Measurements from ENCODE around the gene NDST1.

Gene NDST1

DNA sequence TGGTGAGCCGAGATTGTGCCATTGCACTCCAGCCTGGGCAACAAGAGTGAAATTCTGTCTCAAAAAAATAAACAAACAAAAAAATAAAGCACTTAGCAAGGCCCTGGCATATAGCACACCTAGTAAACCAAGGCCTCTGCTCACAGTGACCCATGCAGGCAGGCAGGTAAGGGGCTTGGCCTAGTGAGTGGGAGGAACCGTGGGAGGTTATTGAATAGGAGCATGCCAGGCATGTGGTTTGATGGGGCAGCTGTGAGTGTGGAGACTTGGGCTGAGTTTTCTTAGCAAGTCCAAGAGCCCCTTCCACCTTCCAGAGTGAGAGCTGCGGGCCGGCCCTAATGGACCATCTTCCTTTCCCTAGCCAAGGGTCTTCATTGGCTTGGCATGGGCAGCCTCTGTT lies 4.5 kb upstream of the NDST1 start:
- TF ChIP-seq, protein P1, sequence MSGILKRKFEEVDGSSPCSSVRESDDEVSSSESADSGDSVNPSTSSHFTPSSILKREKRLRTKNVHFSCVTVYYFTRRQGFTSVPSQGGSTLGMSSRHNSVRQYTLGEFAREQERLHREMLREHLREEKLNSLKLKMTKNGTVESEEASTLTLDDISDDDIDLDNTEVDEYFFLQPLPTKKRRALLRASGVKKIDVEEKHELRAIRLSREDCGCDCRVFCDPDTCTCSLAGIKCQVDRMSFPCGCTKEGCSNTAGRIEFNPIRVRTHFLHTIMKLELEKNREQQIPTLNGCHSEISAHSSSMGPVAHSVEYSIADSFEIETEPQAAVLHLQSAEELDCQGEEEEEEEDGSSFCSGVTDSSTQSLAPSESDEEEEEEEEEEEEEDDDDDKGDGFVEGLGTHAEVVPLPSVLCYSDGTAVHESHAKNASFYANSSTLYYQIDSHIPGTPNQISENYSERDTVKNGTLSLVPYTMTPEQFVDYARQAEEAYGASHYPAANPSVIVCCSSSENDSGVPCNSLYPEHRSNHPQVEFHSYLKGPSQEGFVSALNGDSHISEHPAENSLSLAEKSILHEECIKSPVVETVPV (CRISPR knock-in tag; IDR thresholded peaks at IDR 0.05): no peak
- no peak for TF ChIP-seq TOX (CRISPR knock-in tag; IDR thresholded peaks at IDR 0.05; ENCODE audit: borderline replicate concordance)
- TF ChIP-seq ZFP3 (CRISPR knock-in tag; IDR thresholded peaks at IDR 0.05): no peak
- no peak for TF ChIP-seq ISL1 (CRISPR knock-in tag; IDR thresholded peaks at IDR 0.05)
- TF ChIP-seq RARB (CRISPR knock-in tag; IDR thresholded peaks at IDR 0.05): no peak
- TF ChIP-seq, protein P2, sequence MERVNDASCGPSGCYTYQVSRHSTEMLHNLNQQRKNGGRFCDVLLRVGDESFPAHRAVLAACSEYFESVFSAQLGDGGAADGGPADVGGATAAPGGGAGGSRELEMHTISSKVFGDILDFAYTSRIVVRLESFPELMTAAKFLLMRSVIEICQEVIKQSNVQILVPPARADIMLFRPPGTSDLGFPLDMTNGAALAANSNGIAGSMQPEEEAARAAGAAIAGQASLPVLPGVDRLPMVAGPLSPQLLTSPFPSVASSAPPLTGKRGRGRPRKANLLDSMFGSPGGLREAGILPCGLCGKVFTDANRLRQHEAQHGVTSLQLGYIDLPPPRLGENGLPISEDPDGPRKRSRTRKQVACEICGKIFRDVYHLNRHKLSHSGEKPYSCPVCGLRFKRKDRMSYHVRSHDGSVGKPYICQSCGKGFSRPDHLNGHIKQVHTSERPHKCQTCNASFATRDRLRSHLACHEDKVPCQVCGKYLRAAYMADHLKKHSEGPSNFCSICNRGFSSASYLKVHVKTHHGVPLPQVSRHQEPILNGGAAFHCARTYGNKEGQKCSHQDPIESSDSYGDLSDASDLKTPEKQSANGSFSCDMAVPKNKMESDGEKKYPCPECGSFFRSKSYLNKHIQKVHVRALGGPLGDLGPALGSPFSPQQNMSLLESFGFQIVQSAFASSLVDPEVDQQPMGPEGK (CRISPR knock-in tag; IDR thresholded peaks at IDR 0.05; ENCODE audit: borderline replicate concordance): no peak
- no peak for TF ChIP-seq ARNTL (CRISPR knock-in tag; IDR thresholded peaks at IDR 0.05; ENCODE audit: borderline replicate concordance, low read depth)
- TF ChIP-seq CSDC2 (CRISPR knock-in tag; IDR thresholded peaks at IDR 0.05): no peak
- no peak for TF ChIP-seq BACH2 (CRISPR knock-in tag; IDR thresholded peaks at IDR 0.05; ENCODE audit: borderline replicate concordance)
- no peak for TF ChIP-seq ZC3H10 (CRISPR knock-in tag; IDR thresholded peaks at IDR 0.05)
- TF ChIP-seq SNAI2 (CRISPR knock-in tag; IDR thresholded peaks at IDR 0.05): no peak
- TF ChIP-seq ZNF565 (CRISPR knock-in tag; conservative IDR thresholded peaks at IDR 0.05; ENCODE audit: low read depth): no peak
- TF ChIP-seq ESRRG (CRISPR knock-in tag; IDR thresholded peaks at IDR 0.05): no peak
- no peak for TF ChIP-seq OSR1 (CRISPR knock-in tag; IDR thresholded peaks at IDR 0.05)
- TF ChIP-seq ZFP30 (CRISPR knock-in tag; IDR thresholded peaks at IDR 0.05): no peak
- ATAC-seq: no peak

DNA sequence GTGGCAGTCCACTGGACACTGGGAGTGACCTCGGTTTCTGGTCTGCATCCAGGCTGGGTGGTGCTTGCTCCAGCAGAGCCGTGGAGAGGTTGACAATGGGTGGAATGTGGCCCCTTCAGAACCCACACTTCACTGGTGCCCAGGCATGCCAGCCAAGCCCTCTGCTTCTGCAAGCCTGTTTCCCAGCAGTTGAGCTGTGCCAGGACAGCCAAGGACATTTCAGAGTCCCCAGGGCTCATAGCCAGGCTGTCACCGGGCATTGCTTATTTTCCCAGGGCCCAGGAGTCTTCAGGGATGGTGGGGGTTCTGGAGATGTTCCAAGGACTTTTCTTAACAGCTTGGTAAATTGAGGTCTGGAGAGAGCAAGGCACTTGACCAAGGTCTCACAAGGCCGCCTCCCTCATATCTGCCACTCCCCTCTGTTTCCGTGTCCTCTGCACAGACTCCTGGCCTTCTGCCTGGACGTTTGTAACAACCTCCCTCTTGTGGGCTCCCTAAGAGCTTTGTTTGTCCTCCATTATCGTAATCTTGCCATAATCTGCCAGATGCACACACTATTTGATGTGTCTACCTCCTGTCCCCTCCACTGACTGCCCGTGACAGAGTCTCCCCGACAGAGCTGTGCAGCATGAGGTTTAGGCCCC lies 3.8 kb upstream of the NDST1 start:
- TF ChIP-seq, protein P1 (CRISPR knock-in tag; IDR thresholded peaks at IDR 0.05): 0 out of 2 replicates have a peak, but pooled peaks have one; percentile 27
- no peak for TF ChIP-seq SNAI2 (CRISPR knock-in tag; IDR thresholded peaks at IDR 0.05)
- TF ChIP-seq TCF4 (CRISPR knock-in tag; IDR thresholded peaks at IDR 0.05; ENCODE audit: borderline replicate concordance): peak; percentile 64; the same call in 1 of the 2 replicates
- 0 out of 2 replicates have a peak, but pooled peaks have one; percentile 37 for TF ChIP-seq ZFP3 (CRISPR knock-in tag; IDR thresholded peaks at IDR 0.05)
- no peak for TF ChIP-seq ARNTL (CRISPR knock-in tag; IDR thresholded peaks at IDR 0.05; ENCODE audit: borderline replicate concordance, low read depth)
- peak; percentile 89 for TF ChIP-seq ZNF70 (CRISPR knock-in tag; IDR thresholded peaks at IDR 0.05)
- ATAC-seq: peak; percentile 46

DNA sequence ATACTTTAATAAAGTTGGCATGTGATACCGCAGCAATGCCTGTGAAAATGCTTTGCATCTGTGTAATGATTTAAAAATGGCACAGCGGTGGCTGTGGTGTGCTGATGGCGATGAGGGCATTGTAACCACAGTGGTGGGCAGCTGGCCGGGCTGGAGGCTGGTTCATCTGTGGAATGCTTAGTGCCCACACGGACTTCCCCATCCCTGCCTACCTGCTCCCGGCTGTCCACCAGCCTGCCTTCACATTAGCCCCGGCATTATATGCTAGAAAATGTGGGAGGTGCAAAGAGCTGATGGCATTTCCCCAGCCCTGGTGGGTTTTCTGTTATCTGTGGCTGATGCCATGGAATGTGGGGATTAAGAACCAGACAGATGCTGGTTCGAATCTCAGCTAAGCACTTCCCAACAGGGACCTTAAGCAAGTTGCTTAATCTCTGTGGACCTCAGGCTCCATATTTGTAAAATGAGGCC lies 2.9 kb upstream of the NDST1 start:
- ATAC-seq: no peak
- no peak for TF ChIP-seq ZFP3 (CRISPR knock-in tag; IDR thresholded peaks at IDR 0.05)
- TF ChIP-seq ARNTL (CRISPR knock-in tag; IDR thresholded peaks at IDR 0.05; ENCODE audit: borderline replicate concordance, low read depth): no peak
- no peak for TF ChIP-seq BACH2 (CRISPR knock-in tag; IDR thresholded peaks at IDR 0.05; ENCODE audit: borderline replicate concordance)
- no peak for TF ChIP-seq ZNF565 (CRISPR knock-in tag; conservative IDR thresholded peaks at IDR 0.05; ENCODE audit: low read depth)
- no peak for TF ChIP-seq ZFP30 (CRISPR knock-in tag; IDR thresholded peaks at IDR 0.05)
- TF ChIP-seq, protein P3, sequence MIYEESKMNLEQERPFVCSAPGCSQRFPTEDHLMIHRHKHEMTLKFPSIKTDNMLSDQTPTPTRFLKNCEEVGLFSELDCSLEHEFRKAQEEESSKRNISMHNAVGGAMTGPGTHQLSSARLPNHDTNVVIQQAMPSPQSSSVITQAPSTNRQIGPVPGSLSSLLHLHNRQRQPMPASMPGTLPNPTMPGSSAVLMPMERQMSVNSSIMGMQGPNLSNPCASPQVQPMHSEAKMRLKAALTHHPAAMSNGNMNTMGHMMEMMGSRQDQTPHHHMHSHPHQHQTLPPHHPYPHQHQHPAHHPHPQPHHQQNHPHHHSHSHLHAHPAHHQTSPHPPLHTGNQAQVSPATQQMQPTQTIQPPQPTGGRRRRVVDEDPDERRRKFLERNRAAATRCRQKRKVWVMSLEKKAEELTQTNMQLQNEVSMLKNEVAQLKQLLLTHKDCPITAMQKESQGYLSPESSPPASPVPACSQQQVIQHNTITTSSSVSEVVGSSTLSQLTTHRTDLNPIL (CRISPR knock-in tag; IDR thresholded peaks at IDR 0.05; ENCODE audit: low read depth): no peak
- TF ChIP-seq, protein P2 (CRISPR knock-in tag; IDR thresholded peaks at IDR 0.05; ENCODE audit: borderline replicate concordance): no peak
- no peak for TF ChIP-seq ZNF8 (CRISPR knock-in tag; IDR thresholded peaks at IDR 0.05)
- no peak for TF ChIP-seq ZNF70 (CRISPR knock-in tag; IDR thresholded peaks at IDR 0.05)
- TF ChIP-seq GLIS3 (CRISPR knock-in tag; IDR thresholded peaks at IDR 0.05): no peak
- no peak for TF ChIP-seq SNAI2 (CRISPR knock-in tag; IDR thresholded peaks at IDR 0.05)
- TF ChIP-seq TCF4 (CRISPR knock-in tag; IDR thresholded peaks at IDR 0.05; ENCODE audit: borderline replicate concordance): no peak
- TF ChIP-seq, protein P4, sequence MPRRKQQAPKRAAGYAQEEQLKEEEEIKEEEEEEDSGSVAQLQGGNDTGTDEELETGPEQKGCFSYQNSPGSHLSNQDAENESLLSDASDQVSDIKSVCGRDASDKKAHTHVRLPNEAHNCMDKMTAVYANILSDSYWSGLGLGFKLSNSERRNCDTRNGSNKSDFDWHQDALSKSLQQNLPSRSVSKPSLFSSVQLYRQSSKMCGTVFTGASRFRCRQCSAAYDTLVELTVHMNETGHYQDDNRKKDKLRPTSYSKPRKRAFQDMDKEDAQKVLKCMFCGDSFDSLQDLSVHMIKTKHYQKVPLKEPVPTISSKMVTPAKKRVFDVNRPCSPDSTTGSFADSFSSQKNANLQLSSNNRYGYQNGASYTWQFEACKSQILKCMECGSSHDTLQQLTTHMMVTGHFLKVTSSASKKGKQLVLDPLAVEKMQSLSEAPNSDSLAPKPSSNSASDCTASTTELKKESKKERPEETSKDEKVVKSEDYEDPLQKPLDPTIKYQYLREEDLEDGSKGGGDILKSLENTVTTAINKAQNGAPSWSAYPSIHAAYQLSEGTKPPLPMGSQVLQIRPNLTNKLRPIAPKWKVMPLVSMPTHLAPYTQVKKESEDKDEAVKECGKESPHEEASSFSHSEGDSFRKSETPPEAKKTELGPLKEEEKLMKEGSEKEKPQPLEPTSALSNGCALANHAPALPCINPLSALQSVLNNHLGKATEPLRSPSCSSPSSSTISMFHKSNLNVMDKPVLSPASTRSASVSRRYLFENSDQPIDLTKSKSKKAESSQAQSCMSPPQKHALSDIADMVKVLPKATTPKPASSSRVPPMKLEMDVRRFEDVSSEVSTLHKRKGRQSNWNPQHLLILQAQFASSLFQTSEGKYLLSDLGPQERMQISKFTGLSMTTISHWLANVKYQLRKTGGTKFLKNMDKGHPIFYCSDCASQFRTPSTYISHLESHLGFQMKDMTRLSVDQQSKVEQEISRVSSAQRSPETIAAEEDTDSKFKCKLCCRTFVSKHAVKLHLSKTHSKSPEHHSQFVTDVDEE (CRISPR knock-in tag; IDR thresholded peaks at IDR 0.05): no peak
- TF ChIP-seq CSDC2 (CRISPR knock-in tag; IDR thresholded peaks at IDR 0.05): no peak
- TF ChIP-seq ZC3H10 (CRISPR knock-in tag; IDR thresholded peaks at IDR 0.05): no peak
- no peak for TF ChIP-seq PPARA (CRISPR knock-in tag; IDR thresholded peaks at IDR 0.05; ENCODE audit: borderline replicate concordance)

Data from SK-N-SH treated with all-trans-retinoic acid at 6 μM for 48 hours (cell line).